ENCODE measurements around the gene POLR3K.

POLR3K gene

DNA sequence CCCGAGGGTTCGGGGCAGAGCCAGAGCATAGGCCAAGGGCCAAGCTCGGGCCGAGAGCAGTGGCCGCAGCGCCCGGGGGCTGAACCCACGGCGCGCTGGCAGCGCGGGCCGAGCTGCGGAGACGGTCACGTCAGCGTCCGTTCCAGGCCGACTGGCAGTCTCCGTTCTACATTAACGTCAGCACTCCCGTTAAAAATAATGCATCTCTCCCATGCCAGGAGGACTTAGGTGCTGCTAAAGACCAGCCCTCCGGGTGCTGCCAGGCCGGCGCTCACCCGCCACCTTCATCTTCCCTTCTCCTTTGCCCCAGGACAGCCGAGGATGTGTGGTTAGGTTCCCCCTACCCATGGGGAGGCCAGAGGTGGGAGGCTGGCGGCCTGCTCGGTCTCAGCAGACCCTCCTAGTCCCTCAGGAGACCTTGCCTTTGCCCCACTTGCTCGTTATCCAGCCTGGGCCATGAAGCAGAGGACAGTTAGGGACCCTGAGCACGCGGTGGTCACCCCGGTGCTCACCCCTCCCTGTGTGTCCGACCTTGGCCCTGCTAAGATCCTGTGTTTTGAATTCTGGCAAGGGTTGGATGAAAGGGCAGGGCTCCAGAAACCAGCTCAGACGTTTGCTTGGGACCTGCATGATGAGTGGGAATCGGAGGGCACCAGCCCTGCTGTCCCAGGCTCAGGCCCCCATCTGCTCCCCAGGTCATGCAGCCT lies 25.2 kb upstream of the POLR3K start:
- DNase-seq (ENCODE audit: low spot score), result peak; percentile 62

- peak; percentile 98 for DNase-seq (ENCODE audit: low spot score)
Measured at GRCh38 chr16:77807-78443, 24.5 kb upstream of the POLR3K start, which contains the start of gene MPG. Gene MPG, plus strand, starts transcription at chr16:78225. Its CDS starts 85 bp downstream, at chr16:78310.

GRCh38 chr16:77273-77806 lies 23.9 kb upstream of the POLR3K start:
- DNase-seq (ENCODE audit: low spot score), result peak; percentile 70

- no peak for DNase-seq (ENCODE audit: low spot score)
Measured at GRCh38 chr16:76535-77272, 23.3 kb upstream of the POLR3K start.

DNA sequence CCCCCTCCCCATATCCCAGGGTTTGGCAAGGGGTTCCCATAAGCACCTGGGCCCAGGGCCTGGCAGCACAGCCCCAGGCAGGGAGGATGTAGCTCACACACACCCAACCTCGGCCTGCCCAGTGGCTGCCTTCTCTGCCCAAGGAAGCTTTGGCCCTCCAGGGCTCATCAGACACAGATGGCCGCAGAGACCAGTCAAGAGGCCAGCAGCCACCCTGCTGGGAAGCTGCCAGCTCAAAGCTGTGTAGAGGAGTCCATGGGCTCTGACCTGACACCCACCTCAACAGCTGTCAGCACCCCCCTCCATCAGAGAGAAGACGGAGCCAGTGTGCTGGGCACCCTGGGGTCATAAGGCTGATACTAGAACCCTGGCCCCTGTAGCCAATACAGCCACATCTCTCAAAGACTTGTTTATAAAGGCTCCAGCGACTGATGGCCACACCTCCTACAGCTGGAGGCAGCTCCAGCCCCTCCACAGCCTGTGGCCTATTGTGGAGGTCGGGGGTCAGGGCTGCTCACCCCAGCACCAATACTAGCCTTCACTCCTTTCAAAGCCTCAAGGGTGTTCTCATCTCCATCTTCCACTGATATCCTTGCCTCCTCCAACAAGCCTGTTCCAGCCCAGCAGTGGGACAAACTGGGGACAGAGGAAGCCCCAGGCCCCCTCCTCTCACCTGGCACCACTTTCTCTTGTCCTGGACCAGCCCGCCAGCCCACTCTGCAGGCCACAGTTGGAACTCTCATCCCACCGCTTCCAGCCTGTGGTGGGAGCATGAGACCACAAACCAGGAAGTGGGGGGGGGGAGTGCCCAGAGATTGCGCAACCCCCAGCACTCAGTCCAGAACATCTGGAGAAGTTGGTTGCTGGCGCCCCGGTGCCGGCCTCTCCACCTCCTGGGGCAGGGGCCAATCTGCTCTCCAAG lies 22.4 kb upstream of the POLR3K start:
- DNase-seq (ENCODE audit: low spot score), result peak; percentile 62

GRCh38 chr16:74747-75334 lies 21.4 kb upstream of the POLR3K start:
- DNase-seq (ENCODE audit: low spot score), result no peak

GRCh38 chr16:74051-74746 lies 20.8 kb upstream of the POLR3K start:
- DNase-seq (ENCODE audit: low spot score), result no peak

DNA sequence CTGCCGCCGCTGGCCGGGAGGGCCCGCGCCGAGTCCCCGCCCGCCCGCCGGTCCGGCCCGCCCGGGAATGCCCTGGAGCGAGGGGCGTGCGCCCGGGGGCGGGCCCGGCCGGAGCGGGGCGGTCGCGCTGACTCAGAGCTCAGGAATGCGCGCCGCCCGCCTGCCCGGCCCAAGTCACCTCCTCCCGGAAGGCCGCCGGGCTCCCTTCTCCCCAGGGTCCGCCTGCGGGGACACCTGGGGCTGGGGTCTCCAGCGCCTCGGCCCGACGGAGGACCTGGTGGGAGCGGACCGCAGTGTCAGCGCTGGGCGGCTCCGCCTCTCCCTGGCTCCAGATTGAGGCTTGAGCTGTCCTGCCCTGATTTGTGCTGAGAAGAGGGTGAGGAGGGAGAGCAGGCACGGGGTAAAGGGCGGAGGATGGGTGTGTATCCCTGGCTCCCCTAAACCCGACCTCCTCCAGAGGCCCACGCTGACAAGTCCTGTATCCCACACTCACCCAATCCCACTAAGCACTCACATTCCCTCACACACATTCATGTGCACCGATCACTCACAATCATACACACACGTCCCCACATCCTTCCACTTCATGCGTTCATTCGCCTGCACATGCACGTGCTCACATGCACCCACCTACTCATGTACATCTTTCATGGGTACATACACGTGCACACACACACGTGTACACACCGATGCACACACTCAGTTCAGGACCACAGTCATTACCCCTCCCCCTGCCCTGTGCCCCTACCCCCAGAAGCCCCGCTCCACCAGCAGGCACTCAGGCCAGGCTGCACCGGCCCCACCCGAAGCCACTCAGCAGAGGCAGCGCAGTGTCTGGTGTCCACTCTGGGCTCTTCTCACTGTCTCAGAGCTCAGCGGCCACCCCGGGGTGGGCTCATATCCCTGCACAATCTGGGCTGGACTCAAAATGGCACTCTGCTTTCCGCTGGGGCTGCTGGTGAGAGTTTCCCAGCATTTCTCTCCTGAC lies 19.4 kb upstream of the POLR3K start, which contains the start of gene RHBDF1:
Gene RHBDF1, minus strand, starts transcription at position 71 of the 988 bp plus-strand sequence. CDS start 7,616 bp downstream, outside the sequence.
- peak; percentile 89 for DNase-seq (ENCODE audit: low spot score)

- peak; percentile 84 for DNase-seq (ENCODE audit: low spot score)
Measured at GRCh38 chr16:71540-72401, 18.4 kb upstream of the POLR3K start.

DNA sequence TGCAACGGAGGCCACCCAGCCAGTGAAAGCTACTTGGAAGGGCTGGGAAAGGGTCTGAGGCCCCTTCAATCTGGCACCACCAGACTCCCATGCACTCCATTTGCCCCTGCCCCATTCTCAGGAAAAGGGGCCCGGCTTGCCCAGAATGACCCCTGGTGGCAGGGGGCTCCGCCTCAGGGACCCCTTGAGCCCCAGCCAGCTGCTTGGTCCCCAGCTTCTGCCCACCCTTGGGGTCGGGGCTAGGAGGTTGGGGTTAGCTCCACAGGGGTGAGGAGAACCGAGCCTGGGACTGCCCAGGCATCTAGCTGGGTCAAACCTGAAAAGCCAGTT lies 17.8 kb upstream of the POLR3K start:
- no peak for DNase-seq (ENCODE audit: low spot score)

DNA sequence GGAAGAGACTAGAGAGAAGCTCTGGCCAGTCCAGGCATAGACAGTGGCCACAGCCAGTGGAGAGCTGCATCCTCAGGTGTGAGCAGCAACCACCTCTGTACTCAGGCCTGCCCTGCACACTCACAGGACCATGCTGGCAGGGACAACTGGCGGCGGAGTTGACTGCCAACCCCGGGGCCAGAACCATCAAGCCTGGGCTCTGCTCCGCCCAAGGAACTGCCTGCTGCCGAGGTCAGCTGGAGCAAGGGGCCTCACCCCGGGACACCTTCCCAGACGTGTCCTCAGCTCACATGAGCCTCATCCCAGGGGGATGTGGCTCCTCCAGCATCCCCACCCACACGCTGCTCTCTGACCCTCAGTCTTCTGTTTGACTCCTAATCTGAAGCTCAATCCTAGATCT lies 15.8 kb upstream of the POLR3K start:
- no peak for DNase-seq (ENCODE audit: low spot score)

GRCh38 chr16:67884-68789 lies 14.7 kb upstream of the POLR3K start:
- no peak for DNase-seq (ENCODE audit: low spot score)

DNA sequence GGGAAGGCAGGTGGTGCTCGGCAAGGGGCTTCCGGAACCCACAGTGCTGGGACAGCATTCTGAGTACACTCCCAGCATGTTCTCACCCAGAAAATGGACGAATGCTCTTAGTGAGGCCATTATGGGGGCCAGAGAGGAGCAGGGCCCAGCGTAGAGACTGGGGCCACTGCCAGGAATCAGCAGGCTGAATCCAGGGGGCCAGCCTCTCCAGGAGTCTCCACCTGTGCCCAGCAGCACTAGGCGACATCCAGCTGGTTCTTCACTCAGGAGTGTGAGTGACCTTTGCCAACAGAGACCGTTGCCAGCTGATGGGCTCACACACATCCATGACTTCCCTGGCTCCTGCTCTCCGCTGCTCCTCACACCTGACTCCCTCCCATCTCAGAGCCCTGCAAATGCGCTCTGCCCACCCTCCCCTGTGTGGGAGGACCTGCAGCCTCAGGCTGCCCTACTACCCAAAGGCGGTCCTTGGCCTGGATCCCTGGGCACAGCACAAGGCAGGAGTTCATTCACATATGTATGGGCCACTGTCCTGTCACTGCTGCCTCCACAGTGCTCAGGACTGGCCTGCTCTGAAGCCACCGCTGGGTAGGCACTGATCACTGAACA lies 13.9 kb upstream of the POLR3K start:
- no peak for DNase-seq (ENCODE audit: low spot score)

DNA sequence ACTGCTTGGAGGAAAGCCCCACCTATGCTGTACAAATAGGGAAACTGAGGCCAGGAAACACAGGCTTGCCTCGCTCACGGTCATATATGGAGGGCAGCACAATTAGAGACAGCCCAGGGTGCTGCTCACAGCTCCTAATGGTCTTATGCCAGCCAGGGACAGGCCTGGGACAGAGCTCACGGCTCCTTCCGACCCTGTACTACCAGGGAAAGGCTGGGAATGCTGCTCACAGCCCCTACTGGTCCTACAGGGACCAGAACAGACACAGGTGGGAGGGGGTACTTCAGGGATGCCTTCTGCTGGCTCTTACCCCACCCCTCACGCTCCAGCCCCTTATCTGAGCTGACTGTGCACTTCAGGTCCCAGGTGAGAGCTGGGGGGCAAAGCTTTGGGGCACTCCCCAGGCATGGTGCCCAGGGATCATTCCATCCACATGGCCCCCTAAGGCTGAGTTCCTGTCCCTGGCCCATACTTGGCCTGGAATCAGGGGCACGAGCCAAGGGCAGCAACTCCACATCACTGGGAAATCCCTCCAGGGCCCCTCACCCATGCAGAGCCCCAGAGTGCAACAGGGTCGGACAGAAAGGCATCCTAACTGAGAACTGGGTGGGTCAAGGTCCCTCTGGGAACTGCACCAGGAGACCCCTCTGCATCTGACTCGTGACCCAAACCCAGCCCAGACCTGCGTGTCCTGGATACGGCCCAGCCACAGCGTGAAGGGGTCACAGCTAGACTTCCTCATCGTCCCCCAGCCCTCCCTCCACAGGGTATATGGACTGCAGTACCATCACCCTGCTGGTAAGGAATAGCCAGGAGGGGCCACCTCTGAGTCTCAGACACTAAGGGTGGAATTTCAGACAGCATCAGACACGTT lies 13.1 kb upstream of the POLR3K start:
- no peak for DNase-seq (ENCODE audit: low spot score)

GRCh38 chr16:65745-66144 lies 12.3 kb upstream of the POLR3K start:
- peak; percentile 92 for DNase-seq (ENCODE audit: low spot score)

- no peak for DNase-seq (ENCODE audit: low spot score)
Measured at GRCh38 chr16:64914-65255, 11.5 kb upstream of the POLR3K start.

Data from iPS-NIHi11 (cell line).